Endodermal cell (in vitro differentiated cells): ENCODE measurements around the gene PLAC1. TPM values are rescaled to one million over a fixed set of nuclear protein-coding genes. Genes with fewer than 3 reads are reported as not detected.

ENCODE experiments used
- DNase-seq: peaks from one replicate; pipeline ENCODE4 v3.0.0-alpha.2; 2017
- H3K27ac ChIP-seq: 2 replicates; pipeline ENCODE4 v1.5.1; 2013; ENCODE audit warnings: mild to moderate bottlenecking, low read depth, low read length, moderate library complexity
- H3K27me3 ChIP-seq: 2 replicates; pipeline ENCODE4 v1.6.1; 2013; ENCODE audit warnings: mild to moderate bottlenecking, low read length, moderate library complexity; ENCODE audit not compliant: insufficient read depth, control insufficient read depth, poor library complexity, severe bottlenecking
- H3K36me3 ChIP-seq: 2 replicates; pipeline ENCODE4 v1.7.0; 2013; ENCODE audit warnings: mild to moderate bottlenecking, low read length, moderate library complexity; ENCODE audit not compliant: control insufficient read depth, insufficient read depth
- H3K4me1 ChIP-seq: one replicate; pipeline ENCODE4 v1.7.0; 2013; ENCODE audit warnings: low read length; ENCODE audit not compliant: control insufficient read depth, insufficient read depth
- H3K4me3 ChIP-seq: 2 replicates; pipeline ENCODE4 v1.5.1; 2013; ENCODE audit warnings: mild to moderate bottlenecking, low read length, moderate library complexity
- H3K9ac ChIP-seq: 2 replicates; pipeline ENCODE4 v1.6.1; 2013; ENCODE audit warnings: mild to moderate bottlenecking, low read length, moderate library complexity; ENCODE audit not compliant: poor library complexity, severe bottlenecking; ENCODE audit errors: extremely low read depth
- H3K9me3 ChIP-seq: 2 replicates; pipeline ENCODE4 v1.6.1; 2013; ENCODE audit warnings: mild to moderate bottlenecking, low read length, moderate library complexity; ENCODE audit not compliant: control insufficient read depth
- H3K27ac Mint-ChIP-seq: 2 replicates; pipeline ENCODE4 v1.8.0; 2020; ENCODE audit warnings: mixed read lengths
- H3K27me3 Mint-ChIP-seq: 2 replicates; pipeline ENCODE4 v1.8.0; 2021; ENCODE audit warnings: mild to moderate bottlenecking, mixed read lengths; ENCODE audit not compliant: insufficient read depth
- H3K36me3 Mint-ChIP-seq: 2 replicates; pipeline ENCODE4 v1.8.0; 2020; ENCODE audit warnings: low read depth, mixed read lengths
- H3K4me1 Mint-ChIP-seq: 2 replicates; pipeline ENCODE4 v1.8.0; 2020; ENCODE audit warnings: mixed read lengths
- H3K4me3 Mint-ChIP-seq: 2 replicates; pipeline ENCODE4 v1.8.0; 2020; ENCODE audit warnings: mild to moderate bottlenecking, moderate library complexity, mixed read lengths
- H3K9me3 Mint-ChIP-seq: 2 replicates; pipeline ENCODE4 v1.8.0; 2020; ENCODE audit warnings: mild to moderate bottlenecking, mixed read lengths
- WGBS, 2 experiments: methylation state at CpG; one replicate each; pipeline versions ENCODE4 v1.1.5 to v1.1.7; 2013; ENCODE audit warnings: missing lambda C conversion rate in 2 of 2, mixed read lengths in 1 of 2; ENCODE audit not compliant: insufficient coverage in 1 of 2, insufficient read length in 1 of 2; 5-methylcytosine and 5-hydroxymethylcytosine counted together
- total RNA-seq, 2 donors: library from RNA; stranded (reverse); fragmentation: NEBNext Ultra II Directional in 1 of 2; extraction: Animal tissue kit (Norgen Biotek cat#: 25700) in 1 of 2; gene quantifications; 2 replicates in 1 of 2; 3 replicates in 1 of 2; pipeline ENCODE4 v1.2.1, GENCODE V29; 2021
- TF ChIP-seq, protein P1 (sequence below): fragments of 200-600 bp; sonication (generic); conservative IDR thresholded peaks from 2 replicates; pipeline ENCODE4 v1.5.0; 2021; ENCODE audit warnings: antibody characterized with exemption, mild to moderate bottlenecking

Gene PLAC1
- total RNA-seq, 2 donors from 2014 or later = not detected

DNA sequence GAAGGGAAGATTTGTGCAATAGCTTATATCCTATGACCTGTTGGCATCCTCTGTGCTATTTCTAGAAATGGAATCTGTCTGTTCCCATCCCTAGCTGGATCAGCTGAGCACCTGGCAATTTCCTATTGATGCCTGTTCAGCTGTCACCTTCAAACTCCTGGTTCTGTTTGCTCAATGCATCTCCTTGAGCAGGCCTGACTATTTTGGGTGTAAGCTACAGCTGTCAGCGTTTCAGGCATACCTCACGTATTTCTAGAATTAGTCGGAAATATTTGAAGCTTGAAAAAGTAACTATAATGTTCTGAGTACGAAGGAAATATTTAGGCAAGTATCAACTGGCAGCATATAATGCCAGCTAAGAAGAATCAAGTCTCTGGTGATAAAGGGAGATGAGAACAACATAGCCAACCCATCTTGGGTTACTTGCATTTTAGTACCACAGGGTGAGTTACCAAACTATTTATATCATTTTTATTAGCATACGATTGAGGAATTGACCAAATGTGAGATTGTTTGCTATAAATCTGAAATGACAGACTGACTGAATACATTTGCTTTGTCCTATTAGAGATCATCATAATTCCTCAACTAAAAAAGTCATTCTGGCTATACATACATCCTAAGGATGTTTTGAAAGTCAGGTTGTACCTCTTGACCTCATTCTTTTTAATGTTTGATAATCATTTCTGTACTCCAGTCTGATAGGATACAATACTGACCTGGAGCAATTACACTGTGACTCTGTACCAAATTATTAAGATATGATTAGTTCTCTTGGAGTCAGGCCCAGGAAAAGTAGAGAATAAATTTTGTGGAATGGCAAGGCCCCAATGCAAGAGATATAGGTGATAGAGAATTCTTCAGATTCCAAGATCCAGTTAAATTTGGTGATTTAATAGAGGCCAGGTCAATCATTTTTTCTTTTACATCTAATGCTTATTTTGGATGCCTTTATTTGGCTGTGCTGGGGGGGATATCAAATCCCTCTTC is 36.4 kb upstream of the PLAC1 start:
- DNase-seq = no peak
- TF ChIP-seq, protein P1, sequence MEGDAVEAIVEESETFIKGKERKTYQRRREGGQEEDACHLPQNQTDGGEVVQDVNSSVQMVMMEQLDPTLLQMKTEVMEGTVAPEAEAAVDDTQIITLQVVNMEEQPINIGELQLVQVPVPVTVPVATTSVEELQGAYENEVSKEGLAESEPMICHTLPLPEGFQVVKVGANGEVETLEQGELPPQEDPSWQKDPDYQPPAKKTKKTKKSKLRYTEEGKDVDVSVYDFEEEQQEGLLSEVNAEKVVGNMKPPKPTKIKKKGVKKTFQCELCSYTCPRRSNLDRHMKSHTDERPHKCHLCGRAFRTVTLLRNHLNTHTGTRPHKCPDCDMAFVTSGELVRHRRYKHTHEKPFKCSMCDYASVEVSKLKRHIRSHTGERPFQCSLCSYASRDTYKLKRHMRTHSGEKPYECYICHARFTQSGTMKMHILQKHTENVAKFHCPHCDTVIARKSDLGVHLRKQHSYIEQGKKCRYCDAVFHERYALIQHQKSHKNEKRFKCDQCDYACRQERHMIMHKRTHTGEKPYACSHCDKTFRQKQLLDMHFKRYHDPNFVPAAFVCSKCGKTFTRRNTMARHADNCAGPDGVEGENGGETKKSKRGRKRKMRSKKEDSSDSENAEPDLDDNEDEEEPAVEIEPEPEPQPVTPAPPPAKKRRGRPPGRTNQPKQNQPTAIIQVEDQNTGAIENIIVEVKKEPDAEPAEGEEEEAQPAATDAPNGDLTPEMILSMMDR = no peak
- 89% methylated on average over 4 of the region's 5 CpGs; no CpG with 5 or more reads in 1 of the 2 experiments for WGBS, 2 experiments
- Histone ChIP-seq H3K9ac (no peak overlapping the region), H3K36me3 (no peaks in the 10 kb centered on the region), H3K4me3 (no peak overlapping the region), H3K4me1 (no peaks in the 10 kb centered on the region), H3K27me3 (no peaks in the 10 kb centered on the region), H3K27ac (no peak overlapping the region), H3K9me3 (no peaks in the 10 kb centered on the region)
- Mint-ChIP-seq H3K27ac (no peak overlapping the region), H3K9me3 (peaks cover 47% of the 10 kb centered on the region), H3K4me3 (no peak overlapping the region), H3K27me3 (no peaks in the 10 kb centered on the region), H3K4me1 (no peaks in the 10 kb centered on the region), H3K36me3 (no peaks in the 10 kb centered on the region)

- Histone ChIP-seq H3K27me3 (no peaks in the 10 kb centered on the region), H3K36me3 (no peaks in the 10 kb centered on the region), H3K27ac (no peak overlapping the region), H3K4me1 (no peaks in the 10 kb centered on the region), H3K9me3 (no peaks in the 10 kb centered on the region), H3K4me3 (no peak overlapping the region), H3K9ac (no peak overlapping the region)
- Mint-ChIP-seq H3K9me3 (peaks cover 51% of the 10 kb centered on the region), H3K27ac (no peak overlapping the region), H3K4me1 (no peaks in the 10 kb centered on the region), H3K27me3 (no peaks in the 10 kb centered on the region), H3K4me3 (no peak overlapping the region), H3K36me3 (no peaks in the 10 kb centered on the region)
- 92% methylated on average over 2 of the region's 2 CpGs; no CpG with 5 or more reads in 1 of the 2 experiments for WGBS, 2 experiments
- no peak for DNase-seq
- TF ChIP-seq, protein P1 = no peak
Measured at GRCh38 chrX:134693644-134694043, 35.4 kb upstream of the PLAC1 start.

DNA sequence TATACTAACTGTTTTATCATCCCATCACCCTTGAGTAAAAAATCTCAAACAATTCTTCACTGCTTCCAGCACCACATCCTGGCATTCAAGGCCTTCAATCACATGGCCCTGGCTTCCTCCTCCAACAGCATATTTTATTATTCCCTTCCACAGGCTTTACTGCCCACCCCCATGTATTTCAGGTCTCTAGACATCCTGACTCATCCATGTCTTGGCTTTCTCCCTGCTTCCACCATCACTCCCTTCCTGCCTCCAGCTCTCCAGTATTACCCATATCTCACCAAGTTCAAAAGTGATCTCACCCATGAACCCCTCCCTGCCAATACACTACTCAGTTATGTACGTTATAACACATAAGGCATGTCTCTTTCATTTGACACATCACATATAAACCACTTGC is 34.7 kb upstream of the PLAC1 start:
- H3K27me3 ChIP-seq = no peaks in the 10 kb centered on the region
- H3K9me3 ChIP-seq = no peaks in the 10 kb centered on the region
- Mint-ChIP-seq H3K27me3 (no peaks in the 10 kb centered on the region), H3K4me1 (no peaks in the 10 kb centered on the region), H3K27ac (no peak overlapping the region), H3K9me3 (peaks cover 47% of the 10 kb centered on the region), H3K4me3 (no peak overlapping the region), H3K36me3 (no peaks in the 10 kb centered on the region)
- H3K4me1 ChIP-seq = no peaks in the 10 kb centered on the region
- TF ChIP-seq, protein P1 = no peak
- DNase-seq = no peak
- H3K36me3 ChIP-seq = no peaks in the 10 kb centered on the region
- 100% methylated on average over 1 of the region's 1 CpG; no CpG with 5 or more reads in 1 of the 2 experiments for WGBS, 2 experiments
- no peak overlapping the region for H3K4me3 ChIP-seq
- no peak overlapping the region for H3K27ac ChIP-seq
- H3K9ac ChIP-seq = no peak overlapping the region
